Measurements from ENCODE around the gene RRP8.

- TF ChIP-seq MYC (IDR thresholded peaks at IDR 0.05; ENCODE audit: low read depth, low read length) (no peak), MYC (CRISPR knock-in tag; IDR thresholded peaks at IDR 0.05; ENCODE audit: borderline replicate concordance, low read depth) (no peak), E2F6 (IDR thresholded peaks at IDR 0.05; ENCODE audit: borderline replicate concordance in 1 of 2, extremely low read depth in 1 of 2, insufficient read depth in 1 of 2, insufficient read length in 1 of 2, low read depth in 1 of 2, low read length in 1 of 2, poor library complexity in 1 of 2, severe bottlenecking in 1 of 2) (no peak), ZBTB40 (IDR thresholded peaks at IDR 0.05) (no peak), ZBTB40 (CRISPR knock-in tag; IDR thresholded peaks at IDR 0.05) (no peak), CTCF (IDR thresholded peaks at IDR 0.05 in 2 of 3, conservative IDR thresholded peaks at IDR 0.05 in 1 of 3; ENCODE audit: insufficient read depth in 2 of 3, low read depth in 1 of 3, low read length in 3 of 3) (no peak), ZBTB7A (IDR thresholded peaks at IDR 0.05; ENCODE audit: borderline replicate concordance, control insufficient read depth, low read depth, low read length) (no peak), FOXP1 (CRISPR knock-in tag; IDR thresholded peaks at IDR 0.05) (no peak), BHLHE40 (IDR thresholded peaks at IDR 0.05; ENCODE audit: low read length) (no peak), CREB3L1 (IDR thresholded peaks at IDR 0.05; ENCODE audit: borderline replicate concordance, low read depth) (no peak), POLR2AphosphoS5 (IDR thresholded peaks at IDR 0.05; ENCODE audit: control insufficient read depth, insufficient read depth, low read depth, low read length) (no peak), TCF7 (IDR thresholded peaks at IDR 0.05; ENCODE audit: borderline replicate concordance) (no peak), TFE3 (CRISPR knock-in tag; IDR thresholded peaks at IDR 0.05) (no peak)
Observed at GRCh38 chr11:6625156-6625831, 21.9 kb upstream of the RRP8 start.

Measured in K562 (cell line).